SK-N-SH (cell line): Measurements from ENCODE around the gene ITCH. TPM values are rescaled to one million over a fixed set of nuclear protein-coding genes. Genes with fewer than 3 reads are reported as not detected.

ENCODE experiments used
- CTCF ChIA-PET: fragments of 300-600, 350-600 bp; formaldehyde crosslinking; extraction: SDS; loops from one replicate; lab custom pipeline; 2021; lab: Yijun Ruan, JAX
- POLR2A ChIA-PET: fragments of 350-600 bp; sonication (Branson Sonifier 250); formaldehyde crosslinking; extraction: SDS; loops from one replicate; lab custom pipeline; 2020; ENCODE audit warnings: antibody characterized with exemption, inconsistent platforms; lab: Yijun Ruan, JAX
- DNase-seq: peaks from one replicate; pipeline ENCODE4 v3.0.0; 2012
- H2AFZ ChIP-seq: fragments of 200-600 bp; sonication (generic); 2 replicates; pipeline ENCODE4 v1.8.1; 2016; ENCODE audit warnings: antibody characterized with exemption, mild to moderate bottlenecking, low read depth
- H3F3A ChIP-seq: fragments of 200-600 bp; sonication (generic); replicated peaks from 2 replicates; pipeline ENCODE3; 2016; ENCODE audit warnings: antibody characterized with exemption, mild to moderate bottlenecking; ENCODE audit not compliant: insufficient read depth
- H3K27ac ChIP-seq, 2 experiments: fragments of 200-500 bp in 1 of 2; fragments of 200-600 bp in 1 of 2; sonication (Bioruptor generic) in 1 of 2; sonication (generic), shearing (Covaris generic) in 1 of 2; 2 replicates each; pipeline versions ENCODE4 v1.5.1 to v1.6.1; 2014 to 2016; ENCODE audit warnings: low read depth in 2 of 2, inconsistent platforms in 1 of 2, low read length in 1 of 2, mild to moderate bottlenecking in 1 of 2, mixed read lengths in 1 of 2
- H3K27me3 ChIP-seq: fragments of 200-600 bp; sonication (generic), shearing (Covaris generic); 2 replicates; pipeline ENCODE4 v1.6.1; 2016; ENCODE audit warnings: mixed run types; ENCODE audit not compliant: insufficient read depth
- H3K36me3 ChIP-seq, 2 experiments: fragments of 200-500 bp in 1 of 2; fragments of 200-600 bp in 1 of 2; sonication (Bioruptor generic) in 1 of 2; sonication (generic) in 1 of 2; replicated peaks in 1 of 2; 2 replicates each; pipeline versions ENCODE3 to v1.5.1; 2014 to 2016; ENCODE audit warnings: low read length in 1 of 2, mild to moderate bottlenecking in 1 of 2; ENCODE audit not compliant: insufficient read depth in 2 of 2, control insufficient read depth in 1 of 2
- H3K4me1 ChIP-seq, 2 experiments: fragments of 200-500 bp in 1 of 2; fragments of 200-600 bp in 1 of 2; sonication (Bioruptor generic) in 1 of 2; sonication (generic), shearing (Covaris generic) in 1 of 2; 2 replicates each; pipeline versions ENCODE4 v1.5.1 to v1.6.1; 2014 to 2016; ENCODE audit warnings: low read depth in 1 of 2, low read length in 1 of 2, mixed run types in 1 of 2; ENCODE audit not compliant: insufficient read depth in 2 of 2, control insufficient read depth in 1 of 2
- H3K4me2 ChIP-seq: fragments of 200-600 bp; sonication (generic), shearing (Covaris generic); 2 replicates; pipeline ENCODE4 v1.6.1; 2017; ENCODE audit warnings: mixed run types
- H3K4me3 ChIP-seq, 2 experiments: fragments of 200-500 bp in 1 of 2; fragments of 200-600 bp in 1 of 2; sonication (Bioruptor generic) in 1 of 2; sonication (generic), shearing (Covaris generic) in 1 of 2; 2 replicates each; pipeline versions ENCODE4 v1.5.1 to v1.8.1; 2014 to 2016; ENCODE audit warnings: low read depth in 2 of 2, inconsistent platforms in 1 of 2, low read length in 1 of 2, mild to moderate bottlenecking in 1 of 2, mixed read lengths in 1 of 2, moderate library complexity in 1 of 2
- H3K79me2 ChIP-seq: fragments of 200-600 bp; sonication (generic); 2 replicates; pipeline ENCODE4 v1.8.1; 2017; ENCODE audit warnings: mild to moderate bottlenecking; ENCODE audit not compliant: insufficient read depth
- H3K9ac ChIP-seq: fragments of 200-600 bp; sonication (generic); 2 replicates; pipeline ENCODE4 v1.6.1; 2017; ENCODE audit warnings: mixed run types
- H3K9me2 ChIP-seq: fragments of 200-600 bp; sonication (generic); 2 replicates; pipeline ENCODE4 v1.6.1; 2017; ENCODE audit warnings: mixed run types
- H3K9me3 ChIP-seq: fragments of 200-600 bp; sonication (generic); 2 replicates; pipeline ENCODE4 v1.6.1; 2017; ENCODE audit warnings: mixed run types, mild to moderate bottlenecking, moderate library complexity
- H4K20me1 ChIP-seq: fragments of 200-600 bp; sonication (generic); 2 replicates; pipeline ENCODE4 v1.6.1; 2017; ENCODE audit warnings: mild to moderate bottlenecking, mixed run types; ENCODE audit not compliant: insufficient read depth
- EP300 ChIP-seq, 2 experiments: IDR thresholded peaks; 2 replicates each; pipeline versions ENCODE4 v1.4.0 to v1.6.1; 2012; ENCODE audit warnings: borderline replicate concordance in 1 of 2, low read depth in 1 of 2, low read length in 1 of 2
- EZH2phosphoT487 ChIP-seq: fragments of 200-600 bp; sonication (generic); IDR thresholded peaks from 2 replicates; pipeline ENCODE4 v1.6.1; 2017; ENCODE audit warnings: low read depth, mixed run types, mild to moderate bottlenecking, antibody characterized with exemption, moderate library complexity, borderline replicate concordance
- GABPA ChIP-seq: IDR thresholded peaks from 2 replicates; pipeline ENCODE4 v1.4.0; 2012; ENCODE audit warnings: low read depth, mild to moderate bottlenecking
- JUND ChIP-seq: IDR thresholded peaks from 2 replicates; pipeline ENCODE4 v1.4.0; 2012
- MEF2A ChIP-seq: IDR thresholded peaks from 2 replicates; pipeline ENCODE4 v1.4.0; 2012; ENCODE audit warnings: low read depth, borderline replicate concordance
- NFIC ChIP-seq: IDR thresholded peaks from 2 replicates; pipeline ENCODE4 v1.4.0; 2012; ENCODE audit warnings: borderline replicate concordance
- NRF1 ChIP-seq: IDR thresholded peaks from 2 replicates; pipeline ENCODE4 v1.6.1; 2012; ENCODE audit warnings: low read depth, mild to moderate bottlenecking, low read length
- RAD21 ChIP-seq: IDR thresholded peaks from 2 replicates; pipeline ENCODE4 v1.6.1; 2012; ENCODE audit warnings: mild to moderate bottlenecking, low read length
- RCOR1 ChIP-seq: fragments of 150-350 bp; IDR thresholded peaks from 2 replicates; pipeline ENCODE4 v1.6.1; 2017; ENCODE audit warnings: antibody characterized with exemption, low read length
- RXRA ChIP-seq: IDR thresholded peaks from 2 replicates; pipeline ENCODE4 v1.4.0; 2012; ENCODE audit warnings: low read depth, mild to moderate bottlenecking, borderline replicate concordance
- SIN3A ChIP-seq: IDR thresholded peaks from 2 replicates; pipeline ENCODE4 v1.6.1; 2012; ENCODE audit warnings: low read depth, mild to moderate bottlenecking, low read length, moderate library complexity, borderline replicate concordance
- TEAD4 ChIP-seq: IDR thresholded peaks from 2 replicates; pipeline ENCODE4 v1.4.0; 2012; ENCODE audit warnings: mild to moderate bottlenecking, borderline replicate concordance; ENCODE audit not compliant: insufficient read depth
- YY1 ChIP-seq: IDR thresholded peaks from 2 replicates; pipeline ENCODE4 v1.4.0; 2012; ENCODE audit warnings: low read depth, mild to moderate bottlenecking
- WGBS: methylation state at CpG from one replicate; pipeline ENCODE4 v1.1.6; 2017; ENCODE audit warnings: low lambda C conversion rate; 5-methylcytosine and 5-hydroxymethylcytosine counted together
- polyA plus RNA-seq, 3 experiments: library from polyadenylated mRNA; depleted of rRNA; stranded (reverse); fragments of >200 nt; gene quantifications; 2 replicates each; pipeline ENCODE4 v1.2.3, GENCODE V29; 2012
- TF ChIP-seq, protein P1 (sequence below): IDR thresholded peaks from 2 replicates; pipeline ENCODE4 v1.4.0; 2012; ENCODE audit warnings: low read depth
- TF ChIP-seq, protein P2 (sequence below): fragments of 150-350 bp; IDR thresholded peaks from 2 replicates; pipeline ENCODE4 v1.6.1; 2017; ENCODE audit warnings: antibody characterized with exemption, low read length, low read depth, borderline replicate concordance
- TF ChIP-seq, protein P3 (sequence below): IDR thresholded peaks from 2 replicates; pipeline ENCODE4 v1.4.0; 2012; ENCODE audit warnings: low read depth, borderline replicate concordance

The ITCH gene
- polyA plus RNA-seq, 1 of the 3 experiments (the other 2 are of a cell fraction), result 3.8 TPM

DNA sequence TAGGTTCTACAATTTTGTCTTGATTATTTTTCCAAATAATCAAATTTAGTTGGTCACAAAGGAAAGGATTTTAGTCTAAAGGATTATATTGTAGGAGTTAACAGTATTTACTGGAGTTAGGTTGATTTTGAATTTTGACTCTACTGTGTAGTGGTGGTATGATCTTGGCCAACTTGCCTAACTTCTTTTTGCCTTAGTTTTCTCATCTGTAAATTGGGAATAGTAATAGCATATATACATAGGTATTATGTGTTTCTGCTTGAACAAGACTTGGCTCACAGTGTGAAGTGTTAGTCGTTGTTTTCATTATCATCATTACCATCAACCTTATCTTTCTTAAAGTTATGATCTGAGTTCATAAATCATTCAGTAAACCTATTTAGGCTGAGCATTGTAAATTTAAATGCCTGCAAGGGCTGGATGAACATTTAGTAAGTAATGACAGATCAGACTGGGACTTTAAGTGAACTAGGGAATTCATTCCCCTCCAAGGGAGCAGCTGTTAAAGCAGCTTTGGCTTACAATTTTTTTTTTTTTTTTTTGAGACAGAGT is 11.2 kb downstream of the ITCH start:
- TF ChIP-seq JUND (no peak), TEAD4 (no peak), EP300 (IDR thresholded peaks at IDR 0.05; ENCODE audit: borderline replicate concordance in 1 of 2, low read depth in 1 of 2, low read length in 1 of 2) (no peak), NFIC (no peak), EZH2phosphoT487 (no peak), SIN3A (no peak), RAD21 (no peak), GABPA (no peak), RCOR1 (no peak), NRF1 (no peak)
- TF ChIP-seq, protein P1, sequence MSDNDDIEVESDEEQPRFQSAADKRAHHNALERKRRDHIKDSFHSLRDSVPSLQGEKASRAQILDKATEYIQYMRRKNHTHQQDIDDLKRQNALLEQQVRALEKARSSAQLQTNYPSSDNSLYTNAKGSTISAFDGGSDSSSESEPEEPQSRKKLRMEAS, result no peak
- no peak for DNase-seq
- Histone ChIP-seq H3K27ac (no peak overlapping the region), H3K79me2 (peaks cover 95% of the 10 kb centered on the region), H3K27me3 (no peaks in the 10 kb centered on the region), H4K20me1 (peaks cover 58% of the 10 kb centered on the region), H3F3A (peaks cover 32% of the 10 kb centered on the region), H3K9ac (no peak overlapping the region), H3K36me3 (peaks cover 18 to 67% of the 10 kb centered on the region in 2 experiments), H3K9me3 (no peaks in the 10 kb centered on the region), H3K9me2 (no peaks in the 10 kb centered on the region), H2AFZ (no peak overlapping the region), H3K4me3 (no peak overlapping the region), H3K4me2 (no peak overlapping the region), H3K4me1 (no peaks in the 10 kb centered on the region; a peak in 2 of 4 replicates)
- POLR2A ChIA-PET, result interaction anchor here (1.0 kb wide), 1 partner anchor 11 kb away, joined by 4 read pairs; the partner anchor contains the start of gene ITCH
- CTCF ChIA-PET, result interaction anchor here (1.7 to 2.7 kb wide), 2 partner anchors 11 to 62 kb away, joined by 4 to 9 read pairs; partner anchors contain the start of gene ITCH
- 64% methylated on average over 1 of the region's 1 CpG for WGBS

DNA sequence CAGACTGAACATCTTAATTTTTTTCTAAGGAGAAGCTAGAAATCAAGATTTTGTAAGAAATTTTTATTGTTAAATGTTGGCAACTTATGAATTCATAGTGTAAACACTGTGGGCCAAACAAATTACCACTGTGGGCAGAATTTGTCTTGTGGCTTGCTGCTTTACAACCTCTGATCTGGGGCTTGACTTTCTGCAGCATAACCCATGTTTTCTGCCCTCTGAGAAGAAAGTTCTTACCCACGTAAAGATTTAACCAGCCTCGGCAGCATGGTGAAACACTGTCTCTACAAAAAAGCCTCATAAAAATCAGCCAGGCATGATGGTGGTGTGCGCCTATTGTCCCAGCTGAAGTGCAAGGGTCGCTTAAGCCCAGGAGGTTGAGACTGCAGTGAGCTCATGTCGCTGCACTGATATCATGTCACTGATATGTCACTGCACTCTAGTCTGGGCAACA is 12.9 kb downstream of the ITCH start:
- no peak for DNase-seq
- Histone ChIP-seq H3K79me2 (peaks cover 95% of the 10 kb centered on the region), H3K27me3 (no peaks in the 10 kb centered on the region), H3K9me2 (no peaks in the 10 kb centered on the region), H3K4me2 (no peak overlapping the region), H3K4me3 (no peak overlapping the region), H3K9me3 (no peaks in the 10 kb centered on the region), H3F3A (peaks cover 32% of the 10 kb centered on the region), H3K9ac (no peak overlapping the region), H2AFZ (no peak overlapping the region), H3K36me3 (peaks cover 8 to 54% of the 10 kb centered on the region in 2 experiments), H3K27ac (no peak overlapping the region), H3K4me1 (no peaks in the 10 kb centered on the region; a peak in 2 of 4 replicates), H4K20me1 (peaks cover 59% of the 10 kb centered on the region)
- POLR2A ChIA-PET, result no interaction called here
- CTCF ChIA-PET, result interaction anchor here (0.7 kb wide), 1 partner anchor 97 kb away, joined by 3 read pairs; no protein-coding TSS in a partner anchor
- WGBS, result 97% methylated on average over 5 of the region's 5 CpGs
- no peak for TF ChIP-seq YY1
- TF ChIP-seq RXRA, result no peak
- TF ChIP-seq, protein P1, result no peak
- no peak for TF ChIP-seq MEF2A
- TF ChIP-seq, protein P2, sequence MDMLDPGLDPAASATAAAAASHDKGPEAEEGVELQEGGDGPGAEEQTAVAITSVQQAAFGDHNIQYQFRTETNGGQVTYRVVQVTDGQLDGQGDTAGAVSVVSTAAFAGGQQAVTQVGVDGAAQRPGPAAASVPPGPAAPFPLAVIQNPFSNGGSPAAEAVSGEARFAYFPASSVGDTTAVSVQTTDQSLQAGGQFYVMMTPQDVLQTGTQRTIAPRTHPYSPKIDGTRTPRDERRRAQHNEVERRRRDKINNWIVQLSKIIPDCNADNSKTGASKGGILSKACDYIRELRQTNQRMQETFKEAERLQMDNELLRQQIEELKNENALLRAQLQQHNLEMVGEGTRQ, result no peak
- TF ChIP-seq NFIC, result no peak
- TF ChIP-seq, protein P3, sequence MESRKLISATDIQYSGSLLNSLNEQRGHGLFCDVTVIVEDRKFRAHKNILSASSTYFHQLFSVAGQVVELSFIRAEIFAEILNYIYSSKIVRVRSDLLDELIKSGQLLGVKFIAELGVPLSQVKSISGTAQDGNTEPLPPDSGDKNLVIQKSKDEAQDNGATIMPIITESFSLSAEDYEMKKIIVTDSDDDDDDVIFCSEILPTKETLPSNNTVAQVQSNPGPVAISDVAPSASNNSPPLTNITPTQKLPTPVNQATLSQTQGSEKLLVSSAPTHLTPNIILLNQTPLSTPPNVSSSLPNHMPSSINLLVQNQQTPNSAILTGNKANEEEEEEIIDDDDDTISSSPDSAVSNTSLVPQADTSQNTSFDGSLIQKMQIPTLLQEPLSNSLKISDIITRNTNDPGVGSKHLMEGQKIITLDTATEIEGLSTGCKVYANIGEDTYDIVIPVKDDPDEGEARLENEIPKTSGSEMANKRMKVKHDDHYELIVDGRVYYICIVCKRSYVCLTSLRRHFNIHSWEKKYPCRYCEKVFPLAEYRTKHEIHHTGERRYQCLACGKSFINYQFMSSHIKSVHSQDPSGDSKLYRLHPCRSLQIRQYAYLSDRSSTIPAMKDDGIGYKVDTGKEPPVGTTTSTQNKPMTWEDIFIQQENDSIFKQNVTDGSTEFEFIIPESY, result no peak
